ENCODE data around the gene TAF7. TPM values are rescaled to one million over a fixed set of nuclear protein-coding genes. Genes with fewer than 3 reads are reported as not detected.

TAF7 gene, protein sequence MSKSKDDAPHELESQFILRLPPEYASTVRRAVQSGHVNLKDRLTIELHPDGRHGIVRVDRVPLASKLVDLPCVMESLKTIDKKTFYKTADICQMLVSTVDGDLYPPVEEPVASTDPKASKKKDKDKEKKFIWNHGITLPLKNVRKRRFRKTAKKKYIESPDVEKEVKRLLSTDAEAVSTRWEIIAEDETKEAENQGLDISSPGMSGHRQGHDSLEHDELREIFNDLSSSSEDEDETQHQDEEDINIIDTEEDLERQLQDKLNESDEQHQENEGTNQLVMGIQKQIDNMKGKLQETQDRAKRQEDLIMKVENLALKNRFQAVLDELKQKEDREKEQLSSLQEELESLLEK
- 34.3 and 45.5 TPM in 2 replicates for total RNA-seq

DNA sequence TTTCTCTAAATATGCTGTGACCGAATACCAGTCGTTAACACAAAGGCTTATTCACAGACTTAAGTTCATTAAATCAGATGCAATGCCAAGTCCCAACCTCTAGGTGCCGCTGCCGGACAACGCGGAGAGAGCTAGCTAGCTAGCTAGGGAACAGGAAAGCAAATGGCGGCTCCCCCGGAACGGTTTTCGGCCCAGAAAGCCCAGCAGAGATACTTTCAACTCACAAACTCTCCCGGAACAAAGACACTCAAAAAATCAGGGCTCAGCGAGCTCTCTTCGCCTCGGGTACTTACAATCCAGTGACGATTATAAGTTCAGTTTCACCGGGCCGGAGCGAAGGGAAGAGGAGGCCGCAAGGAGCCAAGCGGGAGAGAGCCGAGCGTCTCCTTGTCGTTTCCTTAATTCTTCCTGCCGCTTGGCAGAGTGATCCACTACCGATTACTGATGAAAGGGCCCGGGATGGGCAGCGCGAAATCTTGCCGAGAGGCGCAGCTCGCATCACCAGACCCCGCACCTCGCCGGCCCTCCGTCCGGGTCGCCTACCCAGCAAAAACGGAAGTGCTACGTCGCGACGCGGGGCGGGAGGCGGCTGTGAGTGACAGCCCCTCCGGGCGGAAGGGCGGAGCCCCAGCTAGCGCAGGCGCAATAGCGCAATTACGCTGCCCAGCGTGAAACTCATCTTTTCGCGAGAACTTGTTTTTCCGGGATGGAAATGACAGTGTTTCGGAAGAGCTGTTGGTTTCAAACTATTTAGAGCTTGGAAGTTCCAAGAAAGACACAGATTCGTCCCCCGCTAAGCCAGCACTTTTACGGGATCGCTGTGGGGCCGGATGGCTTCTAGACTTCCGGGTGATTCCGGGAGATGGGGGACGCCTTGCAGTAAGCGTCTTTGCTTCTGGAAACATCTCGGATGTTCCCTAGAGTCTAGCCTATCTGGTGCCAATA, at the start of gene TAF7:
TAF7 (minus strand) TSS at position 560 of the 945 bp plus-strand sequence. CDS start 740 bp downstream, outside the sequence.

DNA sequence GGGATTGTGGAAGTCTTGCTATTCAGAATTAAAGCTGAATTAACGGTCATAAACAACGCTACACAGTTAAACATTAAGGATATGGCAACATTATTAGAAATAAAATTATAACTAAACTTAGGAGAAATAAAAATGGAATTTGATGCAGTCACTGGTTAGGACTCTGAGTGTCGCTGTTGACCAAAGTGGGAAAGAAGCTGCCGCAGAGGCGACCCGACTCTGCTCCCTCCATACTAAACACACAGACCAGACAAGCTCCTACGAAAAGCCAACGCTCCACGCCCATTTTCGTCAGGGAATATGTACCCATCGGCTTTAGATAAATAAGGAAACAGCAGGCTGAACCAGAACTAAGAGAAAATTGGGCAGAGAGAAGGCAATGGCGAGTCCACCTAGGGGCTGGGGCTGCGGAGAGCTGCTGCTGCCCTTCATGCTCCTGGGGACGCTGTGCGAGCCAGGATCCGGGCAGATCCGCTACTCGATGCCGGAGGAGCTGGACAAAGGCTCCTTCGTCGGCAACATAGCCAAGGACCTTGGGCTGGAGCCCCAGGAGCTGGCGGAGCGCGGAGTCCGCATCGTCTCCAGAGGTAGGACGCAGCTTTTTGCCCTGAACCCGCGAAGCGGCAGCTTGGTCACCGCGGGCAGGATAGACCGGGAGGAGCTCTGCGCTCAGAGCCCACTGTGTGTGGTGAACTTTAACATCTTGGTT, 43.5 kb upstream of the TAF7 start, which contains the start of gene PCDHGA5:
PCDHGA5 (plus strand) TSS at position 211 of the 709 bp plus-strand sequence; CDS start at position 380, 169 bp downstream.

DNA sequence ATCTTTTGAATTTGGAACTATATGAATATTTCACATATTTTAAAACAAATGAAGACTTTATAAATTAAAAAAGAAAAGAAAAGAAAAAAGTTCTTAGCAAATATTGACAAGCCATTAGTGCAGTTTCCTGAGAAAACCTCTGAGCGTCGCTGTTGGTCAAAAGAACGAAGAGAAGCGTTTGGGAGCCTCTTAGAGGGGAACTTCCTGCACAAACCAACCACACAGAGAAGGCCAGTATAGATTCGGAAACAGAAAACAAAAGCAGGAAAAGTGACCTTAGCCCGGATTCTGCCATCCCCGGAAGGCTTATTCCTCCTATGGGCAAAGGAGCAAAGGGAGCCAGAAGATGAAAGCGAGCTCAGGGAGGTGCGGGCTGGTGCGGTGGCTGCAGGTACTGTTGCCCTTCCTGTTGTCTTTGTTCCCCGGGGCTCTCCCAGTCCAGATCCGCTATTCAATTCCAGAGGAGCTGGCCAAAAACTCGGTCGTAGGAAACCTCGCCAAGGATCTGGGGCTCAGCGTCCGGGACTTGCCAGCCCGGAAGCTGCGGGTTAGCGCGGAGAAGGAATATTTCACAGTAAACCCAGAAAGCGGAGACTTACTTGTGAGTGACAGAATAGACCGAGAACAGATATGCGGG, 39.3 kb upstream of the TAF7 start, which contains the start of gene PCDHGB2:
PCDHGB2 (plus strand) TSS at position 205 of the 637 bp plus-strand sequence; CDS start at position 347, 142 bp downstream.

DNA sequence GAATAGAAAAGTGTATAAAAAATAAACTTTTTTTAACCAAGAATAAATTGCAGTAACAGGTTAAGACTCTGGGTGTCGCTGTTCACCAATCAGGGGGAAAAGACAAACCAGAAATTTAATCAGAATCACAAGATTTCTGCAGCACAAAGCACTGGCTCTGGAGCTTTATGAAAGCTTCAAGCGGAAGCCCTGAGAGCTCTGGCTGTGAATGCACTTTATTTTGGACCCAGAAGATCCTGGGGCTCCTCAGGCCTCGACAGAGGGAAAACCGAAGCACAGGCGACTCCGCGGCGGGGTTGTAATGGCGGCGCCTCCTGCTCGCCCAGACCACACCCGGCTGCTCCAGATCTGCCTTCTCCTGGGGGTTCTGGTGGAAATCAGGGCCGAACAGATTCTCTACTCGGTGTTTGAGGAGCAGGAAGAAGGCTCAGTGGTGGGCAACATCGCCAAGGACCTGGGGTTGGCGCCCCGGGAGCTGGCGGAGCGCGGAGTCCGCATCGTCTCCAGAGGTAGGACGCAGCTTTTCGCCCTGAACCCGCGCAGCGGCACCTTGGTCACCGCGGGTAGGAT, 34.4 kb upstream of the TAF7 start, which contains the start of gene PCDHGA4:
PCDHGA4 (plus strand) TSS at position 122 of the 570 bp plus-strand sequence; CDS start at position 209, 87 bp downstream.

DNA sequence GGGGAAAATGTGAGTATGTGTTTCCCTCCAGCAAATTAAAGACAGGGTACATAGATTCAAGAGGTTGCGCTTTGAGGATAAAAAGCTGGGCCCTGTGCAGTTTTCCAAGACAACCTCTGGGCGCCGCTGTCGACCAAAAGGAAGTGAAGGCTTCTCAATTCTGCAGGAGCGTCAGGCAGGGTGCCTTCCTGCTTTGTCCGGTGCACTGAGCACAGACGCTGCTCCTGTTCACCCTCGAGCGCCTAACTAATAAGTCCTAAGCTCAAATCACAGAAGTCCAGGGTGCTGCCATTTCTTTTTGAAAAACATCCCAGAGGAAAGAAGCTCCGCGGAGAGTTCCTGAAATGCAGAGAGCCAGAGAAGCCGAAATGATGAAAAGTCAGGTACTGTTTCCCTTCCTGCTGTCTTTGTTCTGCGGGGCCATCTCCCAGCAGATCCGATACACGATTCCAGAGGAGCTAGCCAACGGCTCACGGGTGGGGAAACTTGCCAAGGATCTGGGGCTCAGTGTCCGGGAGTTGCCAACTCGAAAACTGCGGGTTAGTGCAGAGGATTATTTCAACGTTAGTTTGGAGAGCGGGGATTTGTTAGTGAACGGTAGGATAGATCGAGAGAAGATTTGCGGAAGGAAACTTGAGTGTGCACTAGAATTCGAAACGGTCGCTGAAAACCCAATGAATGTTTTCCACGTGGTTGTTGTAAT, 29.5 kb upstream of the TAF7 start, which contains the start of gene PCDHGB1:
PCDHGB1 (plus strand) TSS at position 183 of the 703 bp plus-strand sequence; CDS start at position 345, 162 bp downstream.

DNA sequence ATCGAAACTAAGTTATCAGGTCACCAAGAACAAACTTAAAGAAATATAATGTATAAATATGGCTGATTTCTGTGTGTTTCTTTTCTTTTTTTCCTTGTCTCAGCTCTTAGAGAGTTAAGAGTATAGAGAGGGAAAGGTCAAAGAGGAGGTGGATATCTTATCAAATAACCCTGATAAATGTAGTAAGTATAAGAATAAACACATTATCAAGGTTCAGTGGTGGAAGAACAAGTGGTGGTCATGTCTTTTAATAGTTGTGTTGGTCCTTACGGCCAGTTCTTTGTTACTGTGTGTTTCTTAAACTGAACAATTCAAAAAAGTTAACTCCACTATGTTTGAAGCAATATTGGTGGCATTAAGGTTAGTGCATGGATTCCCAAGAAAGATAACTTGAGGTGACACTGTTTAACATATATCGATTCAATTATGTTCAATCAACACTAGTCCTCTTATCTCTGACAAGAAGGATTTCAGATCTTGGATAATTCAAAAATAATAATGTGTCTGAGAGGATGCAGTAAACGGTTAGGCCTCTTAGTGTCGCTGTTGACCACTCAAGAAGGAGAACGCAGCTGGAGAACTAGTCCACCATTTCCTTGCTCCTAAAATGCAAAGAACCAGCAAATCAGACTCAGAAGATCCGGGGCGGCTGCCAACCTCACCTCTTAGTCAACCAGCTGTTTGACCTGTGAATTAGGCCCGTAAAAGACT, 22.8 kb upstream of the TAF7 start, which contains the start of gene PCDHGA3:
PCDHGA3 (plus strand) TSS at position 588 of the 711 bp plus-strand sequence. CDS start 205 bp downstream, outside the sequence.

DNA sequence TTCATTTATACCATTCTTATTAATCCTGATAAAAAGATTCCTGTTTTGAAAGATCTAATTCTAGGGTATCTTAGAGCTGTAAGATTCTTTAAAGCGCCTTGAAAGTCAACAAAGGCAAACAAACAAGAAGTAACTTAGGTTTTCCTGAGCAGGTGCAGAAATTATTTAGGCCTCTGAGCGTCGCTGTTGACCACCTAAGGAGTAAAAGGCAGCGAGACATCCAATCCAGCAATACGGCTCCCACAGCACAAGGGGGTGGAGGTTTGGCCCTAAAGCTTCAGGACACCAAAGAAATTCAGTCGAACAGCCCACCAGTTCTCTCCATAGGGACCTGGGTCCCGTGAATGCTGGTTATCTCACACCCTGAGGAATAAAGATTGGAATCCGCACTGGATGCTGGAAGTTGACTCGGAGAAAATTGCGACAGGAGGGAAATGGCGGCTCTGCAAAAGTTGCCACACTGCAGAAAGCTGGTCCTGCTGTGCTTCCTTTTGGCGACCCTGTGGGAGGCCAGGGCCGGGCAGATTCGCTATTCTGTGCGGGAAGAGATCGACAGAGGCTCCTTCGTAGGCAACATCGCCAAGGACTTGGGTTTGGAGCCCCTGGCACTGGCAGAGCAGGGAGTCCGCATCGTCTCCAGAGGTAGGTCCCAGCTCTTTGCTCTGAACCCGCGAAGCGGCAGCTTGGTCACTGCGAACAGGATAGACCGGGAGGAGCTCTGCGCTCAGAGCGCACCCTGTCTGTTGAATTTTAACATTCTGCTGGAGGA, 18.1 kb upstream of the TAF7 start, which contains the start of gene PCDHGA2:
PCDHGA2 (plus strand) TSS at position 223 of the 769 bp plus-strand sequence.

DNA sequence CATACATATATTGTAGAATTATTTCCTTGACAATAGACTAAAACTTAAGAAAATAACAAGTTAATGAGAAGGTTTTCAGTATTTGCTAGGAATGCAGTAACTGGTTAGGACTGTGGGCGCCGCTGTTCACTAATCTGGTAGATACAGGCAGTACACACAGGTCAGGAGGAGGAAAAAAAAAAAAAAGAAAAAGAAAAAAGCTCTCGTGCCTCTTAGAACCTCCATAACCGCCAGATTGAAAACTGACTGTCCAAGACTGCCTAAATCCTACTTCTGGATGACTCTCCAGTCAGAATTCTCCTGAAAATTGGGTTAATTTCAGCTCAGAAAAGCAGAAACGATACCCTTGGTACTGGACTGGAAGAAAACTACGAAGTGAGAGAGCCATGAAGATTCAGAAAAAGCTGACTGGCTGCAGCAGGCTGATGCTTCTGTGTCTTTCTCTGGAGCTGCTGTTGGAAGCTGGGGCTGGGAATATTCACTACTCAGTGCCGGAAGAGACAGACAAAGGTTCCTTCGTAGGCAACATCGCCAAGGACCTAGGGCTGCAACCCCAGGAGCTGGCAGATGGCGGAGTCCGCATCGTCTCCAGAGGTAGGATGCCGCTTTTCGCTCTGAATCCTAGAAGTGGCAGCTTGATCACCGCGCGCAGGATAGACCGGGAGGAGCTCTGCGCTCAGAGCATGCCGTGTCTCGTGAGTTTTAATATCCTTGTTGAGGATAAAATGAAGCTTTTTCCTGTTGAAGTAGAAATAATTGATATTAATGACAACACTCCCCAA, 9.9 kb upstream of the TAF7 start, which contains the start of gene PCDHGA1:
PCDHGA1 (plus strand) TSS at position 216 of the 782 bp plus-strand sequence.

DNA sequence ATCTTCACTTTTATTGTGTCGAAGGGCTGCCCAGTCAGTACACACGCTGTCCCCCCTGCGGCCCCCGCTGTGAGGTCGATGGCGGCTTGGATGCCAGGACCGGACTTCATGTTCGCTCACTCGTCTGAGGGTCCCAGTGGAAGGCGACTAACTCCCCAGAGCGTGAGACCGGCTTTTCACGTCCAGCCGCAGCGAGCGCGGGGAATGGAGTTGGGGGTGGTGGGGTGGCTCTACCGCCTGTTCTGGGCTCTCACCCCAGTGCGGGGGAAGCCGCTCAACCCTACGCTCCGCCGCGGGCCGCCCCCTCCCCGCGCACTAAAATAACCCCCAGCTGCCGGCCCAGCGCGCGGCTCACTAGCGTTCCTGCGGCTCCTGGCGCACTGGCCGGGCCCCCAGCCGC, 16.8 kb downstream of the TAF7 start, which contains the start of gene SLC25A2:
SLC25A2 (minus strand) TSS at position 294 of the 400 bp plus-strand sequence; CDS start at position 110, 184 bp downstream.

Other genes with a start within 250 kb of the TAF7 start
- 0.09 and 0.93 TPM in 2 replicates for gene PCDHB2, start 226.2 kb downstream of the TAF7 start, total RNA-seq
- gene PCDHB3, start 220.3 kb downstream of the TAF7 start, total RNA-seq = 0.23 TPM in 1 of 2 replicates, not detected in the other
- gene PCDHB4, start 199.0 kb downstream of the TAF7 start, total RNA-seq = 0.35 and 0.94 TPM in 2 replicates
- gene PCDHB5, start 185.6 kb downstream of the TAF7 start, total RNA-seq = 0.34 and 2.2 TPM in 2 replicates
- gene PCDHB6, start 170.7 kb downstream of the TAF7 start, total RNA-seq = 0.12 TPM in 1 of 2 replicates, not detected in the other
- gene PCDHB7, start 148.1 kb downstream of the TAF7 start, total RNA-seq = 0.23 and 0.34 TPM in 2 replicates
- gene PCDHB8, start 143.0 kb downstream of the TAF7 start, total RNA-seq = not detected in 2 replicates
- gene PCDHB16, start 138.4 kb downstream of the TAF7 start, total RNA-seq = under 0.01 and 1.1 TPM in 2 replicates
- gene PCDHB9, start 133.6 kb downstream of the TAF7 start, total RNA-seq = 0.23 and 0.43 TPM in 2 replicates
- 0.12 and 0.17 TPM in 2 replicates for gene PCDHB10, start 128.4 kb downstream of the TAF7 start, total RNA-seq
- gene PCDHB11, start 121.2 kb downstream of the TAF7 start, total RNA-seq = 0.12 TPM in 1 of 2 replicates, not detected in the other
- gene PCDHB12, start 112.1 kb downstream of the TAF7 start, total RNA-seq = under 0.01 and 0.26 TPM in 2 replicates
- gene PCDHB13, start 106.9 kb downstream of the TAF7 start, total RNA-seq = 0.35 and 0.43 TPM in 2 replicates
- 0.70 TPM in 1 of 2 replicates, not detected in the other for gene PCDHB14, start 97.4 kb downstream of the TAF7 start, total RNA-seq
- under 0.01 and 0.12 TPM in 2 replicates for gene PCDHB15, start 75.4 kb downstream of the TAF7 start, total RNA-seq
- gene SLC25A2, start 16.7 kb downstream of the TAF7 start, total RNA-seq = not detected in 2 replicates
- gene PCDHGA1, start 9.7 kb upstream of the TAF7 start, total RNA-seq = 0.35 and 0.85 TPM in 2 replicates
- gene PCDHGA2, start 18.0 kb upstream of the TAF7 start, total RNA-seq = 2.2 and 3.5 TPM in 2 replicates
- gene PCDHGA3, start 23.0 kb upstream of the TAF7 start, total RNA-seq = 1.8 and 4.4 TPM in 2 replicates
- gene PCDHGB1, start 29.3 kb upstream of the TAF7 start, total RNA-seq = 0.82 and 0.94 TPM in 2 replicates
- gene PCDHGA4, start 34.2 kb upstream of the TAF7 start, total RNA-seq = 2.8 and 3.9 TPM in 2 replicates
- gene PCDHGB2, start 39.2 kb upstream of the TAF7 start, total RNA-seq = 0.77 and 3.3 TPM in 2 replicates
- 0.68 and 2.1 TPM in 2 replicates for gene PCDHGA5, start 43.4 kb upstream of the TAF7 start, total RNA-seq
- 0.58 and 1.8 TPM in 2 replicates for gene PCDHGB3, start 49.5 kb upstream of the TAF7 start, total RNA-seq
- gene PCDHGA6, start 53.1 kb upstream of the TAF7 start, total RNA-seq = 3.7 and 4.3 TPM in 2 replicates
- gene PCDHGA7, start 62.0 kb upstream of the TAF7 start, total RNA-seq = 4.4 and 5.1 TPM in 2 replicates
- gene PCDHGB4, start 66.9 kb upstream of the TAF7 start, total RNA-seq = 11.6 and 12.8 TPM in 2 replicates
- gene PCDHGA8, start 71.8 kb upstream of the TAF7 start, total RNA-seq = 0.70 and 1.4 TPM in 2 replicates
- gene PCDHGB5, start 77.2 kb upstream of the TAF7 start, total RNA-seq = 19.2 and 23.3 TPM in 2 replicates
- gene PCDHGA9, start 82.0 kb upstream of the TAF7 start, total RNA-seq = 1.4 and 2.5 TPM in 2 replicates
- 0.93 and 1.4 TPM in 2 replicates for gene PCDHGB6, start 87.2 kb upstream of the TAF7 start, total RNA-seq
- 6.9 and 8.6 TPM in 2 replicates for gene PCDHGA10, start 92.2 kb upstream of the TAF7 start, total RNA-seq
- 8.3 and 12.5 TPM in 2 replicates for gene PCDHGB7, start 96.9 kb upstream of the TAF7 start, total RNA-seq
- gene PCDHGA11, start 100.3 kb upstream of the TAF7 start, total RNA-seq = 11.7 and 12.9 TPM in 2 replicates
- gene PCDHGA12, start 109.7 kb upstream of the TAF7 start, total RNA-seq = 18.8 and 27.2 TPM in 2 replicates
- 55.5 and 77.5 TPM in 2 replicates for gene PCDHGC3, start 155.2 kb upstream of the TAF7 start, total RNA-seq
- 0.23 and 0.26 TPM in 2 replicates for gene PCDHGC4, start 164.2 kb upstream of the TAF7 start, total RNA-seq
- gene PCDHGC5, start 168.3 kb upstream of the TAF7 start, total RNA-seq = 0.43 and 0.58 TPM in 2 replicates

All from pericardium fibroblast (primary cell).